Upper lobe of left lung (tissue), 4 donors: ENCODE results near the gene DNAJB8.

Experiments
- EP300 ChIP-seq, 4 donors: sonication (generic); formaldehyde crosslinking; IDR thresholded peaks; one replicate each; pipeline ENCODE4 v1.5.1; 2017; ENCODE audit warnings: antibody characterized with exemption in 4 of 4, control low read depth in 2 of 4
- POLR2A ChIP-seq, 4 donors: fragments of 450-650 bp; IDR thresholded peaks; one replicate each; pipeline ENCODE4 v1.5.1; 2016 to 2017; ENCODE audit warnings: antibody characterized with exemption in 4 of 4, mild to moderate bottlenecking in 2 of 4
- TF ChIP-seq, protein P1 (sequence below), 6 experiments: fragments of 450-650 bp in 4 of 6; fragments of 200-600 bp in 2 of 6; sonication (generic) in 2 of 6; IDR thresholded peaks; one replicate each; pipeline ENCODE4 v1.5.1; 2016 to 2019; ENCODE audit warnings: antibody characterized with exemption in 6 of 6

DNA sequence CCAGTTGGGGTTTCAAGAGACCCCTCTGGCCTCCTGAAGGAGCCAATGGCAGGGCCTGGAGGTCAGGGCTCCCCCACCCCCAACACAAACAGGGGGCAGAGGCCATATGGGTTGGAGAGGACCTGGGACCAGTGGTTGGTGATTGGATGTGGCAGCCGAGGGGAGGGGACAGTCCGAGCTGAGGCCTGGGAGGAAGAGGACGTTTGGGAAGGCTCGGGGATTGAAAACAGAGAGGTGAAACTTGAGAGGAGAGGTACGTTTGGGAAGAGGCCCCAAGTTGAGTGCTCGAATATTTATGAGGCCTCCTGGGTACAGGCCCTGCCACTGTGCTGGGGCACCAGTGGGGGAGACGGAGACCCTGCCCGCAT is 53.7 kb downstream of the DNAJB8 start:
- TF ChIP-seq POLR2A (IDR thresholded peaks at IDR 0.05) (no peak), EP300 (IDR thresholded peaks at IDR 0.05) (no peak)
- TF ChIP-seq, protein P1, sequence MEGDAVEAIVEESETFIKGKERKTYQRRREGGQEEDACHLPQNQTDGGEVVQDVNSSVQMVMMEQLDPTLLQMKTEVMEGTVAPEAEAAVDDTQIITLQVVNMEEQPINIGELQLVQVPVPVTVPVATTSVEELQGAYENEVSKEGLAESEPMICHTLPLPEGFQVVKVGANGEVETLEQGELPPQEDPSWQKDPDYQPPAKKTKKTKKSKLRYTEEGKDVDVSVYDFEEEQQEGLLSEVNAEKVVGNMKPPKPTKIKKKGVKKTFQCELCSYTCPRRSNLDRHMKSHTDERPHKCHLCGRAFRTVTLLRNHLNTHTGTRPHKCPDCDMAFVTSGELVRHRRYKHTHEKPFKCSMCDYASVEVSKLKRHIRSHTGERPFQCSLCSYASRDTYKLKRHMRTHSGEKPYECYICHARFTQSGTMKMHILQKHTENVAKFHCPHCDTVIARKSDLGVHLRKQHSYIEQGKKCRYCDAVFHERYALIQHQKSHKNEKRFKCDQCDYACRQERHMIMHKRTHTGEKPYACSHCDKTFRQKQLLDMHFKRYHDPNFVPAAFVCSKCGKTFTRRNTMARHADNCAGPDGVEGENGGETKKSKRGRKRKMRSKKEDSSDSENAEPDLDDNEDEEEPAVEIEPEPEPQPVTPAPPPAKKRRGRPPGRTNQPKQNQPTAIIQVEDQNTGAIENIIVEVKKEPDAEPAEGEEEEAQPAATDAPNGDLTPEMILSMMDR (IDR thresholded peaks at IDR 0.05) = no peak
